ENCODE results near the gene PRDX2.
"Not testable (repeated sequence)": the region's sequence is repeated elsewhere in the genome, so short reads cannot be mapped to it uniquely, and the experiment has no call there.

The PRDX2 gene

DNA sequence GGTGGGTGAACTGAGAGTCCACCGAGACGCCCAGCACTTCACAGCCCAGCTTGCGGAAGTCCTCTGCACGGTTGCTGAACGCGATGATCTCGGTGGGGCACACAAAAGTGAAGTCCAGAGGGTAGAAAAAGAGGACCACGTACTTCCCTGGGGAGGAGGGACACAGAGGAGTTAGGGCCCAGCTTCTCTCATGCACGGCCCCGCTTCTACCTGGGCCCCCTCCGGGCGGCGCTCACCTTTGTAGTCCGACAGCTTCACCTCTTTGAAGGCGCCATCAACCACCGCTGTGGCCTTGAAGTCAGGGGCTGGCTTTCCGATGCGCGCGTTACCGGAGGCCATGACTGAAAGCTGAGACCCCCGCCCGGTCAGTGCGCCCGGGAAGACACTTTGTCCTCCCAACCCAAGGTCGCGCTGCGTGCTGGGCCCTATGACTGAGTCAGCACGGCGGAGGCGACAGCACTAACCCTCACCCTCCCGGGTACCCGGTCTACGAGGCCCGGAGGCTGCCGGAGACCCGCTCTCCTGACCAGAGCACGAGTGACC, 606 bp downstream of the PRDX2 start:
- no peak for DNase-seq (ENCODE audit: low read depth)
- peak overlapping the region; percentile 89 for H3K4me3 ChIP-seq (ENCODE audit: low read depth, low read length)
- TF ChIP-seq, protein P1, sequence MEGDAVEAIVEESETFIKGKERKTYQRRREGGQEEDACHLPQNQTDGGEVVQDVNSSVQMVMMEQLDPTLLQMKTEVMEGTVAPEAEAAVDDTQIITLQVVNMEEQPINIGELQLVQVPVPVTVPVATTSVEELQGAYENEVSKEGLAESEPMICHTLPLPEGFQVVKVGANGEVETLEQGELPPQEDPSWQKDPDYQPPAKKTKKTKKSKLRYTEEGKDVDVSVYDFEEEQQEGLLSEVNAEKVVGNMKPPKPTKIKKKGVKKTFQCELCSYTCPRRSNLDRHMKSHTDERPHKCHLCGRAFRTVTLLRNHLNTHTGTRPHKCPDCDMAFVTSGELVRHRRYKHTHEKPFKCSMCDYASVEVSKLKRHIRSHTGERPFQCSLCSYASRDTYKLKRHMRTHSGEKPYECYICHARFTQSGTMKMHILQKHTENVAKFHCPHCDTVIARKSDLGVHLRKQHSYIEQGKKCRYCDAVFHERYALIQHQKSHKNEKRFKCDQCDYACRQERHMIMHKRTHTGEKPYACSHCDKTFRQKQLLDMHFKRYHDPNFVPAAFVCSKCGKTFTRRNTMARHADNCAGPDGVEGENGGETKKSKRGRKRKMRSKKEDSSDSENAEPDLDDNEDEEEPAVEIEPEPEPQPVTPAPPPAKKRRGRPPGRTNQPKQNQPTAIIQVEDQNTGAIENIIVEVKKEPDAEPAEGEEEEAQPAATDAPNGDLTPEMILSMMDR (conservative IDR thresholded peaks at IDR 0.05; ENCODE audit: low read depth, low read length): no peak

DNA sequence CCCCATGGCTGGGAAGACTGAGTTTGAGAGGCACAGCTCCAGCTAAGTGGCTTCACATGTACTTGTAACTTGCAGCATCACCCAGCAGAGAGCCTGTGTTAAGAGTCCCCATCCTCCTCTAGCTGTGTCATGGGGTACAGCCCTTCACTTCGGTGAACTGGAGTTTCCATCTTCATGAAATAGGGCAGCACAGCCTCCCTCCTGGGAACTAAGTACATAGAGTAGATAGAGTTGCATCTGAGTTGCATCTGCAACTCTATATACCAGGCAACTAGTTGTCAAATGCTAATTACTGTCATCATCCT, 1.2 kb downstream of the PRDX2 start:
- TF ChIP-seq, protein P1 (conservative IDR thresholded peaks at IDR 0.05; ENCODE audit: low read depth, low read length): no peak
- no peak for DNase-seq (ENCODE audit: low read depth)
- peak overlapping the region; percentile 89 for H3K4me3 ChIP-seq (ENCODE audit: low read depth, low read length)

DNA sequence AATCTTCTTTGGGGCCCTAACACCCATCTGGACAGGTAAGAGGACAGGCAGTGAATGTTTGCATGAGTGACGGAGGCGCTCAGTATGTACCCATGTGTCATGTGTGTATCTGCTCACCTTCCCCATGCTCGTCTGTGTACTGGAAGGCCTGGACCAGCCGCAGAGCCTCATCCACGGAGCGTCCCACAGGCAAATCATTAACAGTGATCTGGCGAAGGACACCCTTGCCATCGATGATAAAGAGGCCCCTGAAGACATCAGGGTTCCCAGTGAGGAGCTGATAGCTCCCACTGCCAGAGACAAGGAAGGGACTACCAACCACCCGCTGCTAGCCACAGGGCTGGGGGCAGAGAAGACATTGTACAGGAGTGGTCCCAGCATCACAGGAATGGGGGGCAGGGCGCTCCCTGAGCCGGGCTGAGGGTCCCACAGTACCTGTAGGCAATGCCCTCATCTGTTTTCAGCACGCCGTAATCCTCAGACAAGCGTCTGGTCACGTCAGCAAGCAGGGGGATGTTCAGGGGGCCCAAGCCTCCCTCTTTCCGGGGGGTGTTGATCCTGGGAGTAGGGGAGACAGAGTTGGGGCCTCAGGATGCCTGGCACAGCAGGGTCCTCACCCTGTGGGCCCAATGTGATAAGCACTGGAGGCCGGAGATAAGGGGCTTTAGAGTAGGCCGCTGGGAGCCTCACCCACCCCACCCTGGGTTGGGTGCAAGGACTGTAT, 1.7 kb downstream of the PRDX2 start:
- DNase-seq (ENCODE audit: low read depth): no peak
- TF ChIP-seq, protein P1 (conservative IDR thresholded peaks at IDR 0.05; ENCODE audit: low read depth, low read length): no peak
- no peak overlapping the region for H3K4me3 ChIP-seq (ENCODE audit: low read depth, low read length)

DNA sequence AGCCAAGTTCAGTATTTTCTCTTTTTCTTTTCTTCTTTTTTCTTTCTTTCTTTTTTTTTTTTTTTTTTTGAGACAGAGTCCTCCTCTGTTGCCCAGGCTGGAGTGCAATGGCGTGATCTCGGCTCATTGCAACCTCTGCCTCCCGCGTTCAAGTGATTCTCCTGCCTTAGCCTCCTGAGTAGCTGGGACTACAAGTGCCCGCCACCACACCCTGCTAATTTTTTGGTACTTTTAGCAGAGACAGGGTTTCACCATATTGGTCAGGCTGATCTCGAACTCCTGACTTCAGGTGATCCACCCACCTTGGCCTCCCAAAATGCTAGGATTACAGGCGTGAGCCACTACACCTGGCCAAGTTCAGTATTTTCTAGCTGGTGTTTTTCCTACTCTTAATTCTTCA, 4.0 kb downstream of the PRDX2 start:
- H3K4me3 ChIP-seq (ENCODE audit: low read depth, low read length); DNase-seq (ENCODE audit: low read depth): not testable (repeated sequence)

- TF ChIP-seq, protein P1 (conservative IDR thresholded peaks at IDR 0.05; ENCODE audit: low read depth, low read length): no peak
Observed at GRCh38 chr19:12797141-12797587, 4.4 kb downstream of the PRDX2 start.

DNA sequence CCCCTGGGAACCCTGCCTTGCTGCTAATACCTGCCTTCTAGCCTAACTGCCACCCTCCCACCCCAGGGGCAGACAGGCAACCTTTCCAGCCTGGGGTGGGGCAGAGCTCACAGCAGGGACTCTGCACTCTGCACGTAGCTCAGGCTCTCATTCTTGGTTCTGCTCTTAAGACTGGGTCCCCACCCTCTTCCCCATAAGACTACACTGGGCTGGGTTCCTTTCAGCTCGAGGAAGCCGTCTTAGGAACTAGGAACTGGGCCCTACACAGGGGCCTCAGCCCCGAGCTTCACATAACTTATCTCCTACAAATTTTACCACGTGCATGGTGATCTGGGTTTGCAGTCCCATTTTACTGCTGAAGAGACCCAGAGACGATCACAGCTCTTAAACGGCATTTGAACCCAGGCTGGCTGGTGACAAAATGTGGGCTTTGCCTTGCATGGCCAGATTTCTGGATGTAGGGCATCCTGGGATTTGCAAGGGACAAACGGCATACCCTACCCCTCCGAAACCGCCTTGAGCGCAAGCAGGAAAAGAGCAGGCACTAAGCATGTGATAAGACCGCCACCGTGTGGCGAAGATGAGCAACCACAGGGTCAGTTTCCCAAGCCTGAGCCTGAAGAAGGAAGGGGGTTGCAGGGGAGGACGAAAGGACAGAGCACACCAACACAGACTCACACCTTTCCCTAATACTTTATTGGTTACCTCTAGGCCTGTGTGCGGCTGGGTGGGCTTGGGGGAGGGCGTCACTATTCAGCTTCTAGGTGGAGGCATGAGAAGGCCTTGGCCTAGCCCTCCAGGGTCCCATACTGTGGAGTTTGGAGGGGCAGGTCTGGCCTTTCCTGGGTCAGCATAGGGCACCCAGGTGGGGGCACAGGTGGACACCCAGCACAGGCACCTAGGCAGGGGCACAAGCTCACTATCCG, 5.2 kb downstream of the PRDX2 start:
- H3K4me3 ChIP-seq (ENCODE audit: low read depth, low read length): peak overlapping the region; percentile 20
- peak; percentile 87 for DNase-seq (ENCODE audit: low read depth)
- TF ChIP-seq, protein P1 (conservative IDR thresholded peaks at IDR 0.05; ENCODE audit: low read depth, low read length): peak; percentile 95

More at GRCh38 chr19:12797141-12797587, 4.4 kb downstream of the PRDX2 start:
- H3K4me3 ChIP-seq (ENCODE audit: low read depth, low read length): no peak overlapping the region
- DNase-seq (ENCODE audit: low read depth): no peak

DNA sequence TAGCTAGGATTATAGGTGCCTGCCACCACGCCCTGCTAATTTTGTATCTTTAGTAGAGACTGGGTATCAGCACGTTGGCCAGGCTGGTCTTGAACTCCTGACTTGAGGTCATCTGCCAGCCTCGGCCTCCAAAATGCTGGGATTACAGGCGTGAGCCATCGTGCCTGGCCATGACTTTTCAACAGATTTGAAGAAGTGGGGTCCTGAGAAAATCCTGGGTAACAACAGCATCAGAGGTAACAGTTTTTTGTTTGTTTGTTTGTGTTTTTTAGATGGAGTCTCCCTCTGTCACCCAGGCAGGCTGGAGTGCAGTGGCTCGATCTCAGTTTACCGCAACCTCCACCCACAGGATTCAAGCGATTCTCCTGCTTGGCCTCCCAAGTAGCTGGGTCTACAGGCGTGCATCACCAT, 6.6 kb downstream of the PRDX2 start:
- peak overlapping the region; percentile 100 for H3K4me3 ChIP-seq (ENCODE audit: low read depth, low read length)
- TF ChIP-seq, protein P1 (conservative IDR thresholded peaks at IDR 0.05; ENCODE audit: low read depth, low read length): no peak
- DNase-seq (ENCODE audit: low read depth): no peak
